Measurements from ENCODE around the gene WDR70.

DNA sequence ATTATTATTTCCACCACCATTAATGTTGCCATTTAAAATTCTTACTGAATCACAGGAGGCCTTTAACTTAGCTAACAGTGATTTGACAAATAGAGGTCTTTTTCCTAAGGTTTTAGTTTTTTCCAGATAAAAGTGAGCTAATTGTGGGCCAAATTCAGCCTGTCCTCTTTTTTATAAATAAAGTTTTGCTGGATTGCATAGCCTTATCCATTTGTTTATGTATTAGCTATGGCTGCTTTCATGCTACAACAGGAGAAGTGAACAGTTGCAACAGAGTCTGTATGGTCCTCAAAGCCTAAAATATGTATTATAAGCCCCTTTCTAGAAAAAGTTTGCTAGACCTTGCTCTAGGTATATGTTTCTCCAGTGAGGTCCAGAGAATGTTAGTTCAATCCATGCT, 288.3 kb downstream of the WDR70 start:
- TF ChIP-seq, protein P1, sequence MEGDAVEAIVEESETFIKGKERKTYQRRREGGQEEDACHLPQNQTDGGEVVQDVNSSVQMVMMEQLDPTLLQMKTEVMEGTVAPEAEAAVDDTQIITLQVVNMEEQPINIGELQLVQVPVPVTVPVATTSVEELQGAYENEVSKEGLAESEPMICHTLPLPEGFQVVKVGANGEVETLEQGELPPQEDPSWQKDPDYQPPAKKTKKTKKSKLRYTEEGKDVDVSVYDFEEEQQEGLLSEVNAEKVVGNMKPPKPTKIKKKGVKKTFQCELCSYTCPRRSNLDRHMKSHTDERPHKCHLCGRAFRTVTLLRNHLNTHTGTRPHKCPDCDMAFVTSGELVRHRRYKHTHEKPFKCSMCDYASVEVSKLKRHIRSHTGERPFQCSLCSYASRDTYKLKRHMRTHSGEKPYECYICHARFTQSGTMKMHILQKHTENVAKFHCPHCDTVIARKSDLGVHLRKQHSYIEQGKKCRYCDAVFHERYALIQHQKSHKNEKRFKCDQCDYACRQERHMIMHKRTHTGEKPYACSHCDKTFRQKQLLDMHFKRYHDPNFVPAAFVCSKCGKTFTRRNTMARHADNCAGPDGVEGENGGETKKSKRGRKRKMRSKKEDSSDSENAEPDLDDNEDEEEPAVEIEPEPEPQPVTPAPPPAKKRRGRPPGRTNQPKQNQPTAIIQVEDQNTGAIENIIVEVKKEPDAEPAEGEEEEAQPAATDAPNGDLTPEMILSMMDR (IDR thresholded peaks at IDR 0.05; ENCODE audit: insufficient read depth, low read length, poor library complexity, severe bottlenecking), result no peak
- no peak for TF ChIP-seq EZH2phosphoT487 (conservative IDR thresholded peaks at IDR 0.05; ENCODE audit: low read length)
